Osteocyte (in vitro differentiated cells): ENCODE measurements around the gene PSD4. TPM values are rescaled to one million over a fixed set of nuclear protein-coding genes. Genes with fewer than 3 reads are reported as not detected.
"Not testable (repeated sequence)": the region's sequence is repeated elsewhere in the genome, so short reads cannot be mapped to it uniquely, and the experiment has no call there.

Experiments
- DNase-seq: peaks from one replicate; pipeline ENCODE4 v3.0.0; 2021; ENCODE audit warnings: mixed read lengths; ENCODE audit not compliant: unreplicated experiment; ENCODE audit errors: extremely low spot score
- H3K27ac Mint-ChIP-seq: one replicate; pipeline ENCODE4 v1.8.0; 2021; ENCODE audit warnings: mild to moderate bottlenecking, mixed read lengths; ENCODE audit not compliant: unreplicated experiment
- H3K27me3 Mint-ChIP-seq: one replicate; pipeline ENCODE4 v1.8.0; 2021; ENCODE audit warnings: mixed read lengths; ENCODE audit not compliant: unreplicated experiment
- H3K36me3 Mint-ChIP-seq: one replicate; pipeline ENCODE4 v1.8.0; 2021; ENCODE audit warnings: mixed read lengths; ENCODE audit not compliant: unreplicated experiment
- H3K4me1 Mint-ChIP-seq: one replicate; pipeline ENCODE4 v1.8.0; 2021; ENCODE audit warnings: mixed read lengths; ENCODE audit not compliant: unreplicated experiment
- H3K4me3 Mint-ChIP-seq: one replicate; pipeline ENCODE4 v1.8.0; 2021; ENCODE audit warnings: mild to moderate bottlenecking, moderate library complexity, mixed read lengths; ENCODE audit not compliant: unreplicated experiment
- H3K9me3 Mint-ChIP-seq: one replicate; pipeline ENCODE4 v1.8.0; 2021; ENCODE audit warnings: mixed read lengths; ENCODE audit not compliant: unreplicated experiment
- CTCF ChIP-seq: fragments of 200-600 bp; sonication (generic); IDR thresholded peaks from 2 replicates; pipeline ENCODE4 v1.5.0; 2021; ENCODE audit warnings: antibody characterized with exemption, mild to moderate bottlenecking, moderate library complexity
- total RNA-seq: library from RNA; stranded (reverse); gene quantifications from 2 replicates; pipeline ENCODE4 v1.2.1, GENCODE V29; 2021

The PSD4 gene
- total RNA-seq, 1 donor from 2014 or later: 8.9 TPM

- no peak overlapping the region for H3K4me3 Mint-ChIP-seq
- no peak overlapping the region for H3K27ac Mint-ChIP-seq
These were observed 61.1 kb downstream of the PSD4 start for GRCh38 chr2:113234721-113235346.

GRCh38 chr2:113235347-113236226 is 61.8 kb downstream of the PSD4 start:
- H3K27ac Mint-ChIP-seq, H3K36me3 Mint-ChIP-seq, DNase-seq, H3K4me3 Mint-ChIP-seq, H3K27me3 Mint-ChIP-seq, H3K9me3 Mint-ChIP-seq: not testable (repeated sequence)
- H3K4me1 Mint-ChIP-seq: peaks cover 35% of the 10 kb centered on the region

More at GRCh38 chr2:113234721-113235346, 61.1 kb downstream of the PSD4 start:
- Mint-ChIP-seq H3K4me1 (peaks cover 28% of the 10 kb centered on the region), H3K36me3 (no peaks in the 10 kb centered on the region), H3K27me3 (no peaks in the 10 kb centered on the region), H3K9me3 (no peaks in the 10 kb centered on the region)
- no peak for TF ChIP-seq CTCF
- no peak for DNase-seq

DNA sequence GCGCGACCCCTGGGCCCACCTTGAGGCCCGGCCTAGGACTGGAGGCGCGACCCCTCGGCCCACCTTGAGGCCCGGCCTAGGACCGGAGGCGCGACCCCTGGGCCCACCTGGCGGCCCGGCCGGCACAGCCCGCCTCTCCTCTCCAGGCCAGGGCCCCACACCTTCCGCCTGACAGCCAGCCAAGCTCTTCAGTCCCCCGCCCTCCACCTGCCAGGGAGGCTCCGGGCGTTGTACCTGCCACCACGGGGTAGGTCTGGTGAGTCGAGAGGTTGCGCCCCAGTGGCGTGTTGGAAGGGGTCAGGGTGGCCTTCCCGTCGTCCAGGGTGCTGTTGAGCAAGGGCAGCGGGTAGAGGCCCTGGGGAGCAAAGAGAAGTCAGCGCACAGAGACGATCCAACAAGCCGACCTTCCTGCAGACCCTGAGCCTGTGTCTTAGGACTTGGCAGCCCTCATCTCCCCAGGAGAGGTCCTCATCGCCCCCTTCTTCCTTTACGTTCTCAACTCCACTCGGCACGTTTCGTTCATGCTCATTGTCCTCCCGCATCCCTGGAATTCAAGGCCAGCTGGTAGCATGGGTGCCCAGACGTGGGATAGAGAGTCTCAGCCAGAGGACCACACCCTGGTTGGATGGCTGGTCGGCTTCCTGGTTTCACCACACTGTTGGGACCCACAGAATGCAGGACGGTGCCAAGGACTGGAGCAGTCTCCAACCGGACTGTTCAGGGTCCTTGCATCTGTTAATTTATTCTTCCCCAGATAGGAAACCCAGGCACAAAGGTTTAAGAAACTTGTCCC is 62.8 kb downstream of the PSD4 start:
- no peak for TF ChIP-seq CTCF
- Mint-ChIP-seq H3K36me3 (no peaks in the 10 kb centered on the region), H3K4me1 (peaks cover 45% of the 10 kb centered on the region), H3K4me3 (no peak overlapping the region), H3K27me3 (no peaks in the 10 kb centered on the region), H3K27ac (peak overlapping the region; percentile 57), H3K9me3 (no peaks in the 10 kb centered on the region)
- no peak for DNase-seq

DNA sequence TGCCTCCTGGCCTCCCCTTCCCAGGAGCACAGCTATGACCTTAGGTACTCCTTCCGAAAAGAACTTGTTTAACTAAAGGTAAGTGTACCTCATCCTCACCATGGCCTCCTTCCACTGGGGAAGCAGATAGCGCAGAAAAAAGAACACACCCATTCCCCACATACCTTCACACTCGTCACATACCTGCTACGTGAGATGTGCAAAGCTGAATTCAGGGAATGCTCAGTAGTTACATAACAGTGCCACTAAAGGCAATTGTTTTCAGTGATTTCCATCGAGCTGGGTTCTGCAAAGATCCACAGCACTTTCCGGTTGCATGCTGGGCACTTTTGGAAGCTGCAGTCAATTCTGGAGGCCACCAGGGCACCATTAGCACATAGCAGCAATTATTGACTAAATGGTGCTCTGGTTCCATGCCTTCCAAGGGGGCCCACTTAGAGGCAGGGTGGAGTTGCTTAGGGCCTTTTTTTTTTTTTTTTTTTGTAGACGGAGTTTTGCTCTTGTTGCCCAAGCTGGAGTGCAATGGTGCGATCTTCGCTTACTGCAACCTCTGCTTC is 63.9 kb downstream of the PSD4 start:
- H3K4me1 Mint-ChIP-seq: peaks cover 52% of the 10 kb centered on the region
- TF ChIP-seq CTCF: no peak
- no peak overlapping the region for H3K4me3 Mint-ChIP-seq
- no peaks in the 10 kb centered on the region for H3K36me3 Mint-ChIP-seq
- no peak for DNase-seq
- no peaks in the 10 kb centered on the region for H3K9me3 Mint-ChIP-seq
- H3K27me3 Mint-ChIP-seq: no peaks in the 10 kb centered on the region
- H3K27ac Mint-ChIP-seq: peak overlapping the region; percentile 27
